Retinal pigment epithelial cell (primary cell): ENCODE results near the gene NAPEPLD.

Source experiments
- DNase-seq: peaks from one replicate; pipeline ENCODE4 v3.0.0-alpha.2; 2010; ENCODE audit warnings: low read depth
- H3K4me3 ChIP-seq: 2 replicates; pipeline ENCODE4 v1.5.1; 2011; ENCODE audit warnings: mild to moderate bottlenecking, low read length, control low read depth, moderate library complexity
- CTCF ChIP-seq: conservative IDR thresholded peaks from 2 replicates; pipeline ENCODE4 v1.5.1; 2011; ENCODE audit warnings: low read depth, low read length, control low read depth, inconsistent platforms

The NAPEPLD gene

GRCh38 chr7:103130901-103131624 lies 17.8 kb downstream of the NAPEPLD start:
- TF ChIP-seq CTCF: no peak
- DNase-seq: no peak
- H3K4me3 ChIP-seq: no peak overlapping the region

- H3K4me3 ChIP-seq: no peak overlapping the region
- DNase-seq: no peak
- TF ChIP-seq CTCF: no peak
These were observed 19.0 kb downstream of the NAPEPLD start for GRCh38 chr7:103129702-103130549.

GRCh38 chr7:103127006-103127405 lies 21.9 kb downstream of the NAPEPLD start:
- TF ChIP-seq CTCF: no peak
- DNase-seq: no peak
- no peak overlapping the region for H3K4me3 ChIP-seq

GRCh38 chr7:103124429-103124979 lies 24.4 kb downstream of the NAPEPLD start:
- TF ChIP-seq CTCF: no peak

GRCh38 chr7:103123529-103123928 lies 25.4 kb downstream of the NAPEPLD start:
- no peak for TF ChIP-seq CTCF
- DNase-seq: no peak
- H3K4me3 ChIP-seq: no peak overlapping the region

More at GRCh38 chr7:103124429-103124979, 24.4 kb downstream of the NAPEPLD start:
- H3K4me3 ChIP-seq: no peak overlapping the region
- no peak for DNase-seq

GRCh38 chr7:103121641-103122040 lies 27.3 kb downstream of the NAPEPLD start:
- TF ChIP-seq CTCF: no peak
- DNase-seq: no peak

More at GRCh38 chr7:103121641-103122040, 27.3 kb downstream of the NAPEPLD start:
- no peak overlapping the region for H3K4me3 ChIP-seq
